Measurements from ENCODE around the gene APBB2.
"Not testable (repeated sequence)": the region's sequence is repeated elsewhere in the genome, so short reads cannot be mapped to it uniquely, and the experiment has no call there.

APBB2 gene

DNA sequence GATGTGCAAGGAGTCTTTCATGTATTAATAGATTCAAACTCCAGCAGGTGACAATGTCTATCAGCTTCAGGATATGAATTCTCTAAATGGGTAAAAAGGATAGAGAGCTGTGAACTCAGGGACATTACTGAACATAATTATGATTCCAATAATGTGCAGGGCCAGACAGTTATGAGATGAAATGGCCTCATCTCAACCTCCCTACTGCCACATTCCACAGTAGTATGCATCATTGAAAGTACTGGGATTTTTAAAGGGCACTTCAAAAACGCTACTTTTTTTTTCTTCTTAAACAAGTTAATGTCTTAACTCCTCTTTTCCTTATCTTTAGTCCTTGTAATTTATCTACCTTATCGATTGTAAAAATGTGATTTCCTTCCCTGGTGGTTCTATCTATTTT, 202.0 kb downstream of the APBB2 start:
- no peak for DNase-seq

DNA sequence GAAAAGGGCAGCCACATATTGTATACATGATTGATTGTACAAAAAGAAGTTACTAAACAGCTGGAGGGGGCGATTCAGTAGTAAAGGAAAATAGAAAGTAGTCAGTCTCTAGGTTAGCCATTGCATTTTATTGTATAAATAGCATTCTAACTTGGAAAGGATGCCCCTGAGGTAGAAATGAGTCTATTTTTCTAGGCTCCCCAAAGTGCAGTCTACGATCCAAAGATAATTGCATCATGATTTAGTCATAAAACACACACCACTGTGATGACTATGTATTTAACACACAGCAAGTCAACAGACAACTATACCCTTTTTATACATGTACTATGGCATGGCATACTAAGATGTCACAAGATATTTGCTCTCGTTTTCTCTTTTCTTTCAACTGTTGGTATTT, 204.9 kb downstream of the APBB2 start:
- DNase-seq = no peak

DNA sequence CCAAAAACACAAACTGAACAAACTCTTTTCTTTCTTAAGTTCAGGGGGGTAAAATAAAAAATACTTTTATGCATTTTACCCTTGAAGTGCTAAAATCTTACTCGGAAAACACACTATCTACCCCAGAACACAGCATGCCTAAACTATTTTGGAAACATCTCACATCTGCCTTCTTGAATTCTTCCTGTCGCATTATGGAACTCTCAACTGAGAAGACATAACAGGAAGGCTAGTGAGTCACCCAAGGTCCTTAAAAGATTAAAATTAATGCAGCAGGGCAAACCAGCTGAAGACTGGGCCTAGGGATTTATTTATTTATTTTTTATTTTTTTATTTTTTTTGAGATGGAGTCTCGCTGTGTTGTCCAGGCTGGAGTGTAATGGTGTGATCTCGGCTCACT, 208.2 kb downstream of the APBB2 start:
- DNase-seq = no peak

DNA sequence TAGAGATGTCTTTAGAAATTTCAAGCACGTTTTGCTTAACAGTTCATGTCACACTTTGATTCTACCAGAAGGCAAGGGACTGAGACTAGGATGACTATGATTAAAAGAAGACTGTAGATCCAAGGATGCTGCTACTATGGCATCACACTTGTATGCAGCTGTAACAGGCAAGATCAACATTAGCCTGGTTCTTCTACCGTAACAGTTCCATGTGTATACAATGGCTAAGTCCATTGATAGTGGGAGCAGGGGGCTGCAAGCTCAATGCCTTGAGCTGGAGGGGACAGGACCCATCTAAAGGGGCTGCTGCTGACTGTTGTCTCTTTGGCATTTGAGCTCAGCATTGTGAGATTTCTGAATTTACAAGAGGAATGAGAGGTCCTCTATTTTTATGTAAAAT, 212.0 kb downstream of the APBB2 start:
- no peak for DNase-seq

DNA sequence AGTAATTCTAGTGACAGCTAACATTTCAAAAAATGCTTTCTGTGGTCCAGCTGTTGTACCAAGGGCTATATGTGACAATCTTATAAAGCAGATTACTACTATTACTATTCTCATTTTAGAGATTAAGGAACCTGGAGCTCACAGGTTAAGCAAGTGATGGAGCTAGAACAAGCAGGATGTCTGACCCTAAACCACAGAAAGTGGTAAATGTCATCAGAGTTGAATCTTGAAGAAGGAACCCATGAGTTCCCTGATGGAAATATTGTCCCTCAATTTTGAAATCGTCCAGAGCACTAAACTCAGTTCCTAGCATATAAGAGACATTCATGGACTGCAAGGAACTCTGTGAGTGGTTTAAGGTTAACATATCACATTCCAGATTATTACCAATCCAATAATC, 214.0 kb downstream of the APBB2 start:
- DNase-seq = no peak

DNA sequence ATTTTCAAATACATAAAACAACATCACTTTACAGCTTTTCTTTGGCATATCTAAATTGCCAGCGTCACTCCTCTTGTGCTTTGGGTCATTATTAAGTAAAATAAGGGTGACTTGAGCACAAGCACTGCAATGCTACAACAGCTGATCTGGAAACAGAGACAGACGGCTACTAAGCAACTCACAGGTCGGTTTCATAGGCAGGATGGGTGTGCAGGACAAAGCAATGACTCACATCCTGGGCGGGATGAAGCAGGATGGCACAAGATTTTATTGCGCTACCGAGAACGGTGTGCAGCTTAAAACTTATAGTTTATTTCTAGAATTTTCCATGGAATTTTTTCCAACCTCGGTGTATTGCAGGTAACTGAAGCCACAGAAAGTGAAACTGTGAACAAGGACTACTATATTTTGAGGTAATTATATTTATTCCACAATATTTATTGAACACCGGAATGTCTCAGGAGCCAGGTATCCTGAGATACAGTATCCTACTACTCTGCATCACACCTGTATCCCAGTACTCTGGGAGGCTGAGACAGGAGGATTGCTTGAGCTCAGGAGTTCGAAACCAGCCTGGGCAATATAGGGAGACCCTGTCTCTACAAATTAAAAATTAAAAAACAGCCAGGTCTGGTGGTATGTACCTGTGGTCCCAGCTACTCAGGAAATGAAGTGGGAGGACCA, 215.5 kb downstream of the APBB2 start:
- no peak for DNase-seq

DNA sequence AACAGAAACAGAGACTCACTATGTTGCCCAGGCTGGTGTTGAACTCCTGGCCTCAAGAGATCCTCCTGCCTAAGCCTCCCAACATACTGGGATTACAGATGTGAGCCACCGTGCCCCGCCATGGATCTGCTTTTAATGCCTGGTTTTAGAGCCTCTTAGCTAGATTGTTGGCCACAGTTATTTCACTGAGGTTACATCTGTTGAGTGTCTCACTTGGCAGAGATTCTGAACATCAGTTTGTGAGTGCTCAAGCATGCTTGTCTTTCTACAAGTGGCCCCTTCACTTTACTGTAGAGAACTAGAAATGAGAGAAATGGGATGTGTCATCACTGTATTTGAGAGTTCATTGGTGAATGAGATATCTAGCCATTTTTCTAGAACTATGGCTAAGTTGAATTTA, 218.5 kb downstream of the APBB2 start:
- no peak for DNase-seq

DNA sequence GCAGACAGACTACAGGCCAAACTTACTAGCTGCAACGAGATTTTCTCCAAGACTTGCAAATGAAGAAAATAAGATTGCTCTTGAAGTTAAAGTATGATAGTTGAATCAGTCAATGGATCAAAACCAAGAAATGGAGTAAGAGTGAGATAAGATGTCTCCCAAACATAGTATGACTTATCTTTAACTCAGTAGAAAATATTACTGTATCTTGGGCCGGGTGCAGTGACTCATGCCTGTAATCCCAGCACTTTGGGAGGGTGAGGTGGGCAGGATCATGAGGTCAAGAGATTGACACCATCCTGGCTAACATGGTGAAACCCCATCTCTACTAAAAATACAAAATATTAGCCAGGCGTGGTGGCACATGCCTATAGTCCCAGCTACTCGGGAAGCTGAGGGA, 220.0 kb downstream of the APBB2 start:
- not testable (repeated sequence) for DNase-seq

DNA sequence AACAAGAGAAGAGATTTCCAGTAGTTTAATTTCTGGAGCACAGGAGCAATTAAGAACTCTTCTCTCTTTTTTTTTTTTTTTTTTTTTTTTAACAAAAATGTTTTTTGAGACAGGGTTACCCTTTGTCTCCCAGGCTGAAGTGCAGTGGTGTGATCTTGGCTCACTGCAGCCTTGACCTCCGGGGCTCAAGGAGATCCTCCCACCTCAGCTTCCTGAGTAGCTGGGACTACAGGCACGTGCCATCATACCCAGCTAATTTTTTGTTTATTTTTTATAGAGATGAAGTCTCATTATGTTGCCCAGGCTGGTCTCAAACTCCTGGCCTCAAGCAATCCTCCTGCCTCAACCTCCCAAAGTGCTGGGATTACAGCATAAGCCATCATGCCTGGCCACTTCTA, 221.0 kb downstream of the APBB2 start:
- not testable (repeated sequence) for DNase-seq

DNA sequence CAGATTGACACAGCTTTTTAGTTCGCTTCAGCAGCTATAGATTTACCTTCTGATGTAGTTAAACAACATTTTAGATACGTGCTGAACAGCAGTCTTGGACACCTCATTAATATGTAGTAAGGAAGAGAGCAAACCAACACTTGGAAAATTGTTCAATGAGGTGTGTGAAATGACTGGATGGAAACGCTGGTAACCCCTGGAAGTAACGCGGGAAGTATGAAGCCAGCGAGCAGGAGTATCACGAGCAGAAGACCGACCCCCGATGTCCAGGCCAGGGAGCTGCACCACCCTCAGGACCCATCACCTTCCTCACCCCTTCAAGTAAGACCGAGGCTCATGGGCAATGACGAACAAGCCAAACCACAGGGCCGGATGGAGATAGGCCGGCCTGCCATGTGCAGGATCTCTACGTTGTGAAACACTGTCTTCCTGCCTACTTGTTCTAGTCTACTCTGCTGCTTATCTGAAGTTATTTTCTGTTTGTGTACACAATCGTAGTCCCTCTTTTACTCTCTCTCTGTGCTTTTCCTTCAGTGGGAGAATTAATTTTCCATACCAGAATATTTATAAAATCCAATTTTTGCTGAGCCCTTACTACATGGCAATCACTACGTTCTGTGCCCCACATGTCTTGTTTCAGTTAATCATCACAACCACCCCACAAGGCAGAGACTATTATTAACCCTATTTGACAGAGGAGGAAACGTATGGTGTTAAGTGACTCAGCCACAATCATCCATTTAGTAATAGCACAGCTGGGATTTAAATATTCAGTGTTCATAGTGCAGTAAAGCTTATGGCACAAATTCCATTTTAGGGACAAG, 221.7 kb downstream of the APBB2 start:
- no peak for DNase-seq

DNA sequence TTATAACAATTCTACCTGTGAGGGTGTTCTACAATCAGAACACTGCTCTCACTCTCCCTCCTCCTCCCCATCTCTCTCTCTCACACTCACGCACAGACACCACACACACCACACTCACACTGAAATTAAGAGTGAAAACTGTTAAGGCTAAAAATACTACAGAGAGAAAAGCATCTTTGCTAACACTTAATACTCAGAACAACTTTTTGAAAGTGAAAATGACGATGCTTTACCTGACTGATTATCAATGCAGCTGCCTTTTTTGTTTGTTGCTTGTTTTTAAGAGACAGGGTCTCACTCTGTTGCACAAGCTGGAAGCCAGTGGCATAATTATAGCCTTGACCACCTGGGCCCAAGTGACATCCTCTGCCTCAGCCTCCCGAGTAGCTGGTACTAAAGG, 222.4 kb downstream of the APBB2 start:
- no peak for DNase-seq

DNA sequence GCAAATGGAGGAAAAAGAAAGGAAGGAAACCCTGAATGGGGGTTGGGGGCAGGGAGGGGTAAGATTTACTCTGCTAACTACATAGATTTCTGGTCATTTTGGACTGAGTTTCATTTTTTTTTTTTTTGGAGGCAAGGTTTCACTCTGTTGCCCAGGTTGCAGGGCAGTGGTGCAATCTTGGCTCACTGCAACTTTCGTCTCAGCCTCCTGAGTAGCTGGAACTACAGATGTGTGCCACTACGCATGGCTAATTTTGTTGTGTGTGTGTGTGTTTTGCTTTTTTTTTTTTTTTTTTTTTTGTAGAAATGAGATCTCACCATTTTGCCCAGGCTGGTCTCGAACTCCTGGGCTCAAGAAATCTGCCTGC, 223.5 kb downstream of the APBB2 start:
- no peak for DNase-seq

DNA sequence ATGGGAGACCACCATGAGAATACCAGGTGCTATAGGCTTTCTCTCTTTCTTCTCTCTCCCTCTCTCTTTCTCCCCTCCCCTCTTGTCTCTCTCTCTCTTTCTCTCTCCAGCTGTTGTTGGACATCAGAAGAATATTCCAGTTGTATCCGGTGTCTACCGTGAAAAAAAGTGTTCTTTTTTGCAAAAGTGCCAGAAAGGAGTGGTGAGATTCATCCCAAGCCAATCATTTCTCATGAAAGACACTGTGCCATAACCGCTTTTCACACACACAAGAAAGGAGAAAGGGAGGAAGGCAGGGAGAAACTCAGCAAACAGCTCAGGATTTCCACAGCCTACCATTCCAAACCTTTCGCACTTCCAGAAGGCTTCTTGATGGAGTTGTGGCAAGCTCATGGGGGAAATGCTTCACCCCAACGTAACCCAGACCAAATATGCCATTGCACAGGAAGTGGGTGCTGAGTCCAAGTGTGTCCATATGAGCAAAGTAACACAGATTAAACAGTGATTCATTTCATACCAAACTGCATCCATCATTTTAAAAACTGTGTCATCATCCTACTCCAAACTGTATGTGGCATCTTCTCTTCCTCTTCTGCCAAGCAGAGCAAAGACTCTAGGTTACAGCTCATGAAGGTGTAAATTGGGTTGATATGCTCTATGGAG, 224.0 kb downstream of the APBB2 start:
- DNase-seq = no peak

DNA sequence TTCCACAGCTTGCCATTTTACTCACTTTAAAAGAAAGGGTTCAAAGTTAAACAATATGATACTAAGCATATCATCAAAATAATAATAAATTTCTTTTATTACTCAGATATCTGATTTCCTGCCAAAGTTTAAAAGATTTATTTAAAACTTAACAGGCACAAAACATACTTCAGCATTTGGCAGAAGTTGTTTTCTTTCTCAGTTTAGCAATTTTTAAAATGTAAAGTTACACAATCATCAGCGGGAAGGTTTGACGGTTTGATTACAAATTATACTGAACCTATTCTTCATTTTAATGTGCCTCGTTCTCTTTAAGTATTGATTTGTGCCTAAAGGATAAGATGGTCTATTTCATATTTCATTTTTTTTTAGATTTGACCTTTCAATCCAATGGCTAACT, 227.2 kb downstream of the APBB2 start:
- DNase-seq = no peak

DNA sequence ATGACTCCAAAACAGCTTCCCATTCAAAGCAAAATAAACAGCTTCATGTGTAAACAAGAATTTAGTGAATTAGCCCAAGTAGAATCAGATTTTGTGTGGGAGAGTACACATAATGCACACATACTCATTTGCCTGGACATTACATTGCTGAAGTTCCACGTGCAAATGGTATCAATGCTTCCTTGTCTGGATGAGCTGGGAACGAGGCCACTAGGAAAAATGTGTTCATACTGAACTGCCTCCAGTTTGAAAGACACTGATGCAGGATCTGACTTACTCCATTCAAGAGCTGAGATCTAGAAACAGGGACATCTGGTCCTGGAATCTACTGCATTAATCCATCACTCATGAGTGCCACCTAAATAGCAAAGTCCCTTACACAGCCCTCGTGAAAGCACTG, 228.0 kb downstream of the APBB2 start:
- no peak for DNase-seq

DNA sequence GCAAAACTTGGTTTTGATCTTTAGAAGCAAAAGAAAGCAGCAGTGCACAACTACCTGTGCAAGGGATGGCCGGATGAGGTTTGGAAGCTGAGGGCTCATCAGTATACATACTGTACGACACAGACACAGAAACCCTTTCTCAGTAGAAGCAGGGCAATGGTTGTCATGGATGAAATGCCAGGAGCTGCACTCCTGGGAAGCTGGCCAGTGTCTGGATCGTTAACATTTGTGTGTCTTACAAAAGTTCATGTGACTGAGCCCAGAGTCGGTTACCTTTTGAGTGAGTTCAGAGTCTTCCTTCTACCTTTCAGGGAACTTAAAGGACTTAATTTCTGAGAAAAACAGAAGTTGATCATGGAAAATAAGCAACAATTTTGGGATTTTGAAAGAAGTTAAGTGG, 230.3 kb downstream of the APBB2 start:
- no peak for DNase-seq

DNA sequence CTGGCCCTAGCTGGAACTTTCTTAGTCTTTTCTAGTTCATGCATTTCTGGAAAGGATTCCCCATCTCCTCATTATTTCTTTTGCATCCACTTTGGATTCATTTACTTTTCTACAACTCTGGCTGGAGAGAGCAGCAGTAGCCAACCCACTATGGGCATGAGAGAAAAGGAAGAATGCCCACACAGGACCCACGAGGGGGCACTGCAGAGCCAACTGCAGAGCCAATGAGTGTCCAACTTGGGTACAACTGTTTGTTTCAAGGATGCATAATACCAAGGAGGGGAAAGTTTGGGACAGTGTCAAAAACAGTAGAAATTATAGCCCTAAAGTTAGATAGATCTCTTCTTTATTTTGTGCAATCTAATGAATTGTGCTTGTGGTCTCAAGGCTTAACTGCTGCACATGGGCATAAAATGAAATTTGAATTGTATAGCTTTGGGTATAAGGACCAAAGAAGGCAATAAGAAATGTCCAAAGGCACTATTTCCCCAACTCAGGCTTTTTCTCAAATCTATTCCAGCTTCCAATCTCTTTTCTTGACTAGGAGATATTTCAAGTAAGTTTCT, 233.9 kb downstream of the APBB2 start:
- no peak for DNase-seq

DNA sequence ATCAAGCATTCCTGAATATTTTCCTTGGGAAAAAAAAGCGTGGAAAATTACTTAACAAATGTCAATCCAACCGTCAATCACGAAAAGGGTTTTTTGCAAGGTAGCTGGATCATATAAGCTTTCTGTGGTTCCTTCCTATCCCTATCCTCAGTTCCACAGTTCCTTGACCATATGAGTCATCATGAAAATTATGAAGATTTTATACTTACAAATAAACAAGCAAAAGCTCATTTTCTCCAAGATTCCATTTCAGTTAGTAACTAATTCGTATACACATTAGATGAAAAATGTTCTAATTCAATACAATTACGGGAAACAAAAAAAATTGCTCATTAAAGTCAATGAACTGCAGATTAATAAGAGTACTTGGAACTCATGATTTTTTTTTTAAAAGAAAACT, 235.8 kb downstream of the APBB2 start:
- DNase-seq = no peak

DNA sequence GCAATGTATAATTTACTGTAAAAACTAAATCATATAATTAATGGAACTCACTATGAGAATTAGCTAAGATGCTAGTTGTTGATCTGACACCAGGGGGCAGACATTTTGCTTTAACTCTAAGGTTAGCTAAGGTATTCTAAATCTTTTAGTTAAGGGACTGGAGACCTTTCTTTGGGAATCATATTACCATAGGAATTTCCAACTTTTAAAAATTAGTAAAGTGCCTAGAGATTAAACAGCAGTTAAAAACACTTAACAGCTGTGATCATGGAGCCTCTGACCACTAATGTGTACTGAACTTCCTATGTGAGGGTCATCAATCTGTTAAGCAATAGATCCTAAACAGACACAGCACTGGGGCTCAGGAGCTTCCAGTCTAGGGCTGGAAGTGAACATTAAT, 238.0 kb downstream of the APBB2 start:
- DNase-seq = peak; percentile 22

DNA sequence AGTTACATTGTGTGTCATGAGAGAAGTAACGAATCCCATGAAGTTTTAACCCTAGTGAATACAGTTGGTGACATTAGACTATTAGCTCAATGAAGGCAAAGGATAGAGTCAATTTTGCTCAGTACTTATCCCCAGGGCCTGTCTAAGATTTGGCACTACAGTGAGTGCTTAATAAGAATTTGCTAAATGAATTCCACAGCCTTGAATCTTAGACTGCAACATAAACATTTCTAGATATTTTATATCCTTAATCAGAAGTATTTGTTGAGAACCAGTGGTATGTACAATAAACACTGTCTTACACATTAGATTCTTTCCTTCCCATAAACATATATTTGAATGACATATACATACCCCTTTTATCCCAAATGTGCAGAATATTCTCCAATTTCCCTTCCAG, 241.6 kb downstream of the APBB2 start:
- no peak for DNase-seq

DNA sequence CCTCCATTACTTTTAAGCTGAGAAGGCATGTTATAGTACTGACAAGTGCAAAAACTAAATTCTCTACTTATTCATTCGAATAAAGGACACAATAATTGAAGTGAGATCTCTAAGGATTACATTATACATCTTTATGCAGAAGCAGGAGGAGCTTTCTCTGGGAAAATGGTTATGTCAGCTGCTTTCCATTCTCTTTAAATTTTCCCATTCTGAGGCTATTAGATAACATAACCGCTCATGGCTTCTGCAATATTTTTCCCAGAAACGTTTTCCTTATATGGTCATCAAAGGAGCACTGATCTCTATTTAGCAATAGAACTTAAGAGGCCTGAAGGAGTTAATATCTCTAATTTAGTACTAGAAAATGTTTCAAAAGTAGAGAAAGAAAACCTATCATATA, 243.0 kb downstream of the APBB2 start:
- DNase-seq = no peak

DNA sequence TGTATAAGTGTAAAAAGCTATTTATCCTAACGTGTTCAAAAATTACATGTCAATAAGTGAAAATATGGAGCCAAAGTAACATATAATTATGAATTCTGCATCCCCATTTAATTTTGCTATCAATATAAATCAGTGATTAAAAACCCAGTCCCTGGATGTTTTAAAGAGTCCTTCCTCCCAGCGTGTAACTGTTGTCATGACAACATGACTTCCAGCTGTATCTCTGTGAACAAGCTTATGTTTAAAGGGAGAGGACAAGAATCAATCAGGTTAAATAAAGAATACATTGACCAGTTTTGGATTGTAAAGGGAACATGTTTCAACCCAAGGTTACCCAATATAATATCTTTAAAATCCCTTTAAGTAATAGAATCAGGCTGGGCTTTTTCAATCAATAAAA, 244.8 kb downstream of the APBB2 start:
- DNase-seq = no peak

DNA sequence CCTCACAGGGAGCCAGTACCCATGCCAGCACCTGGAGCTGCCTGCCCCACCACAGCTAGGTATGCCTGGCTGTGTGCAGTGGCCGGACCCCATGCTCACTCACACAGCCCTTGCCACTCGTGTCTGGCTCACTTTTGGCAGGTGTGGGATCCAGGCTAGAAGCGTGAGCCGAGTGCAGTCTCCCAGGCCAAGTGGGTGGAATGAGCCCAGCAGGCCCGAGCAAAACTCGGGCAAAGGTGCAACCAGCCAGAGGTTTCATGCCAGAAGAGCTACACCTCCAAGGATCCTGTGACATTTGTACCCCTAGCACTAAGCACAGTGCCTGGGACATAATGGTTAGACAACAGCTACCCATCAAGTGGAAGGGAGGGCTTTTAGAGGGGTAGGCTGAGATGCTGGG, 246.8 kb downstream of the APBB2 start:
- DNase-seq = no peak

DNA sequence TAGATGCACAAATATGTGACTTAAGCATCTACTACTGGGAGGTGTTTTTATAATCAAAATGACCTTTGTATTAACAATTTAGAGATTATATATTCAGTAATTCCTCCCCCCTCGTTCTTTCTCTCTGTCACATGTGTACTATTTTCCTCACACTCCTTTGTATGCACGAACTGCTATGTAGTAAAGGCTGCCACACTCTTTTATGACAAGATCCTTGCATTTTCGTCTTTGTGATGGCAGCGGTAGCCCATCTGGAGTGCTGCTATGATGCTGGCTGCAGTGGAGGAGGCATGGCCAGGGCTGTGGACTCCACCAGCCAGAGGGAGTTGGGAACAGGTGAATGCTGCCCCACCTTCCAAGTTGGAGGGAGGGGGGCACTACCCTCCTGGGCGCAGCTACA, 248.3 kb downstream of the APBB2 start:
- DNase-seq = no peak
